Fibroblast of lung (primary cell): ENCODE measurements around the gene GP1BB. TPM values are rescaled to one million over a fixed set of nuclear protein-coding genes. Genes with fewer than 3 reads are reported as not detected.

Experiments
- DNase-seq, 2 donors: peaks; one replicate each; pipeline versions ENCODE4 v3.0.0 to v3.0.0-alpha.2; 2010; ENCODE audit warnings: low read depth in 2 of 2
- H2AFZ ChIP-seq: 2 replicates; pipeline ENCODE4 v1.5.1; 2012; ENCODE audit warnings: low read length, control low read depth, inconsistent platforms
- H3K27ac ChIP-seq: 2 replicates; pipeline ENCODE4 v1.5.1; 2011; ENCODE audit warnings: low read length, control low read depth; ENCODE audit not compliant: insufficient read depth
- H3K27me3 ChIP-seq: 2 replicates; pipeline ENCODE4 v1.5.1; 2011; ENCODE audit warnings: mild to moderate bottlenecking, low read length; ENCODE audit not compliant: control insufficient read depth, insufficient read depth
- H3K36me3 ChIP-seq: 2 replicates; pipeline ENCODE4 v1.5.1; 2011; ENCODE audit warnings: low read length; ENCODE audit not compliant: control insufficient read depth, insufficient read depth
- H3K4me1 ChIP-seq: 2 replicates; pipeline ENCODE4 v1.5.1; 2011; ENCODE audit warnings: low read length; ENCODE audit not compliant: control insufficient read depth, insufficient read depth; ENCODE audit errors: extremely low read depth
- H3K4me2 ChIP-seq: 2 replicates; pipeline ENCODE4 v1.5.1; 2011; ENCODE audit warnings: low read length, control low read depth; ENCODE audit not compliant: insufficient read depth; ENCODE audit errors: extremely low read depth
- H3K4me3 ChIP-seq, 4 experiments: fragments of 200-600 bp in 1 of 4; sonication (generic) in 1 of 4; replicated peaks in 1 of 4; 2 replicates each; pipeline ENCODE4 v1.5.1; 2011 to 2016; ENCODE audit warnings: low read length in 4 of 4, low read depth in 3 of 4, mild to moderate bottlenecking in 3 of 4, control low read depth in 2 of 4, inconsistent platforms in 1 of 4, mixed read lengths in 1 of 4; ENCODE audit not compliant: insufficient read depth in 1 of 4; ENCODE audit errors: control extremely low read depth in 1 of 4
- H3K79me2 ChIP-seq: 2 replicates; pipeline ENCODE4 v1.5.1; 2012; ENCODE audit warnings: mild to moderate bottlenecking, low read length, inconsistent platforms; ENCODE audit not compliant: control insufficient read depth, insufficient read depth
- H3K9ac ChIP-seq: 2 replicates; pipeline ENCODE4 v1.5.1; 2011; ENCODE audit warnings: mild to moderate bottlenecking, low read length, control low read depth; ENCODE audit not compliant: insufficient read depth
- H3K9me3 ChIP-seq: 2 replicates; pipeline ENCODE4 v1.5.1; 2012; ENCODE audit warnings: low read depth, low read length; ENCODE audit not compliant: control insufficient read depth, insufficient read depth
- H4K20me1 ChIP-seq: 2 replicates; pipeline ENCODE4 v1.5.1; 2011; ENCODE audit warnings: low read length; ENCODE audit not compliant: control insufficient read depth, insufficient read depth; ENCODE audit errors: extremely low read depth
- CTCF ChIP-seq, 2 donors: IDR thresholded peaks in 1 of 2; conservative IDR thresholded peaks in 1 of 2; 1 replicate in 1 of 2; 2 replicates in 1 of 2; pipeline ENCODE4 v1.5.1; 2011 to 2012; ENCODE audit warnings: low read length in 2 of 2, control low read depth in 1 of 2, inconsistent platforms in 1 of 2, low read depth in 1 of 2, mild to moderate bottlenecking in 1 of 2
- EZH2 ChIP-seq: IDR thresholded peaks from 2 replicates; pipeline ENCODE4 v1.5.1; 2012; ENCODE audit warnings: low read length, control low read depth, mild to moderate bottlenecking; ENCODE audit errors: missing control alignments
- polyA plus RNA-seq, 2 donors: library from polyadenylated mRNA; depleted of rRNA in 1 of 2; stranded (reverse) in 1 of 2; unstranded in 1 of 2; fragments of >200 nt; gene quantifications; 2 replicates each; pipeline ENCODE4 v1.2.1, GENCODE V29; 2011 to 2012; ENCODE audit warnings: missing spikeins in 1 of 2
- total RNA-seq: library from RNA; depleted of rRNA; stranded (reverse); fragments of >200 nt; gene quantifications from 2 replicates; pipeline ENCODE4 v1.2.1, GENCODE V29; 2014

Gene GP1BB
- total and polyA plus RNA-seq, 2 donors (not counting 1 experiment from before 2014, with no cell fraction given), result 0.50 to 1.8 TPM

- H3K4me1 ChIP-seq, result no peaks in the 10 kb centered on the region
- no peak overlapping the region for H3K9ac ChIP-seq
- DNase-seq, result no peak
- H3K4me3 ChIP-seq, result no peak overlapping the region
- H3K79me2 ChIP-seq, result no peaks in the 10 kb centered on the region
- no peak overlapping the region for H2AFZ ChIP-seq
- H3K9me3 ChIP-seq, result no peaks in the 10 kb centered on the region
- TF ChIP-seq EZH2 (no peak), CTCF (conservative IDR thresholded peaks at IDR 0.05 in 1 of 2, IDR thresholded peaks at IDR 0.05 in 1 of 2; ENCODE audit: low read depth in 1 of 2, low read length in 2 of 2) (no peak)
- no peaks in the 10 kb centered on the region for H4K20me1 ChIP-seq
- H3K36me3 ChIP-seq, result no peaks in the 10 kb centered on the region
- H3K27me3 ChIP-seq, result peaks cover 10% of the 10 kb centered on the region
- H3K4me2 ChIP-seq, result no peak overlapping the region
- no peak overlapping the region for H3K27ac ChIP-seq
Measured at GRCh38 chr22:19678949-19679521, 44.3 kb upstream of the GP1BB start.

DNA sequence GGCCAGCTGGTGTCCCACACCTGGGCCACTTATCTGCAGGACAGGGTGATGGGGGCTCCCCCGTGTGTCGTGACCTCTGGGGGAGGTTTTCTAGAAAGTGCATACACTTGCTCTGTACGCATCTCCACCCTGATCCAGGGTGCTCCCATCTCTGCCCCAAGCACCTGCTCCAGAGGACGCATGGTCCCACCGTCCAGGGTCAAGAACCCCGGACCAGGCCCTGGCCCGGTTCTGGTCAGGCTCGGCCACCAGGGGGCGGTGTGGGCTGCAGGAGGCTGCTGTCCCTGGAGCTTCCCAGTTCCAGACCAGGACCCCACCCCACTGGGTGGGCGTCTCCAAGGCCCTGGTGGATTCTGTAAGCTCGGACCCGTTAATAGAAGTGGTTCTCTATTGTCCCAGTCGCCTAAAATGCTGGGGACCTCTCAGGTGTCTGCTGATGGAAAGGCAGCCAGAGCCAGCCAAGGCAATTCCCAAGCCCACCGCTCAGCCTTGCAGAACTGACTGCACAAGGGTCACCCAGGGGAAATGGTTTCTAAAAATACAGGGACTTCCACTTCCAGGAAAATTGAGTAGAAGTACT, 43.7 kb upstream of the GP1BB start:
- no peak overlapping the region for H3K4me3 ChIP-seq
- DNase-seq, result no peak
- no peak overlapping the region for H3K27ac ChIP-seq
- TF ChIP-seq EZH2, result no peak
- TF ChIP-seq CTCF (conservative IDR thresholded peaks at IDR 0.05 in 1 of 2, IDR thresholded peaks at IDR 0.05 in 1 of 2; ENCODE audit: low read depth in 1 of 2, low read length in 2 of 2), result peak; percentile 56 to 64
- H3K4me1 ChIP-seq, result no peaks in the 10 kb centered on the region
- H3K9ac ChIP-seq, result no peak overlapping the region
- no peaks in the 10 kb centered on the region for H3K36me3 ChIP-seq
- no peaks in the 10 kb centered on the region for H3K9me3 ChIP-seq
- no peak overlapping the region for H2AFZ ChIP-seq
- peaks cover 9% of the 10 kb centered on the region for H3K27me3 ChIP-seq
- no peak overlapping the region for H3K4me2 ChIP-seq
- no peaks in the 10 kb centered on the region for H4K20me1 ChIP-seq
- H3K79me2 ChIP-seq, result no peaks in the 10 kb centered on the region

- Histone ChIP-seq H3K27ac (no peak overlapping the region), H3K4me3 (no peak overlapping the region), H3K9me3 (no peaks in the 10 kb centered on the region), H2AFZ (no peak overlapping the region), H3K4me2 (no peak overlapping the region), H3K9ac (no peak overlapping the region), H3K27me3 (peaks cover 5% of the 10 kb centered on the region), H4K20me1 (no peaks in the 10 kb centered on the region), H3K79me2 (no peaks in the 10 kb centered on the region), H3K36me3 (no peaks in the 10 kb centered on the region), H3K4me1 (no peaks in the 10 kb centered on the region)
- DNase-seq, result no peak
- TF ChIP-seq EZH2 (no peak), CTCF (conservative IDR thresholded peaks at IDR 0.05 in 1 of 2, IDR thresholded peaks at IDR 0.05 in 1 of 2; ENCODE audit: low read depth in 1 of 2, low read length in 2 of 2) (no peak)
Measured at GRCh38 chr22:19680287-19680881, 43.0 kb upstream of the GP1BB start.
